ENCODE results near the gene SLC45A2. TPM values are rescaled to one million over a fixed set of nuclear protein-coding genes. Genes with fewer than 3 reads are reported as not detected.
A peak's percentile ranks its signal among the peaks of the same experiment; 100 is the strongest.

The SLC45A2 gene
- total RNA-seq, 2 experiments from 2014 or later, result not detected

DNA sequence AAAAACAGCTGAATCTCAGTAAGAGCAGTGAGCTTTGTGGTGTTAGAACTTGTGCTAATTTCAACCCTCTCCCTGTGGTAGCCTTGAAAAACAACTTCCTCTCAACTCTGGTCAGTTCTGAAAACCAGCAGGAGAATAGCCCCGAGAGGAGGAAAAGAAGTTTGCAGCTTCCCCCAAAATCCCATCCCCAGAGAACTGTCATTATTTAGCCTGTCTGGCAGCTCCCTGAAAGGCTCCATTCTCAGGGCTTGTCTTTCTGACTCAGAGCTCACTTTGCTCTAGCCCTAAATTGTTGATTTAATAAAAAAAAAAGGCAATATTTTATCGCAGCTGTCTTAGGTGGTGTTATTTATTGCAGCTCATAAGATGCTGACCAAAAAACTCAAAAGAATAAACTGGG lies 11.4 kb upstream of the SLC45A2 start:
- peaks cover 9% of the 10 kb centered on the region for H3K4me1 Mint-ChIP-seq
- no peaks in the 10 kb centered on the region for H3K27me3 Mint-ChIP-seq
- H3K27ac Mint-ChIP-seq, result no peak overlapping the region
- H3K9me3 Mint-ChIP-seq, result no peaks in the 10 kb centered on the region
- no peak for DNase-seq
- H3K36me3 Mint-ChIP-seq, result no peaks in the 10 kb centered on the region
- no peak overlapping the region for H3K4me3 Mint-ChIP-seq

DNA sequence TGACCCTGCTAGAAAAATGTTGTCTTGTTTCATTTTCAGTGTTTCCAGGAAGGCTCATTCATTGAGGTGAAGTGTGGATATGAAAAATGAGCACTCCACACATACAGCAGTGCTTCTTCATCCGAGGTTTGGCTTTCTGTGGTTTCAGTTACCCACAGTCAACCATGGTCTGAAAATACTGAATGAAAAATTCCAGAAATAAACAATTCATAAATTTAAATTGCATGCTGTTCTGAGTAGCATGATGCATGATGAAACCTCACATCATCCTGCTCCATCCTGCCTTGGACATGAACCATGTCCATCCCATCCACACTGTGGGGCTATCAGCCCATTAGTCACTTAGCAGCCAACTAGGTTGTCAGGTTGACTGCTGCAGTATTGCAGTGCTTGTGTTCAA lies 10.4 kb upstream of the SLC45A2 start:
- no peaks in the 10 kb centered on the region for H3K36me3 Mint-ChIP-seq
- H3K9me3 Mint-ChIP-seq, result no peaks in the 10 kb centered on the region
- H3K27ac Mint-ChIP-seq, result peak overlapping the region; percentile 48
- H3K27me3 Mint-ChIP-seq, result no peaks in the 10 kb centered on the region
- no peak for DNase-seq
- peaks cover 9% of the 10 kb centered on the region for H3K4me1 Mint-ChIP-seq
- no peak overlapping the region for H3K4me3 Mint-ChIP-seq

GRCh38 chr5:33992864-33993263 lies 8.4 kb upstream of the SLC45A2 start:
- no peak overlapping the region for H3K27ac Mint-ChIP-seq
- no peak for DNase-seq
- H3K36me3 Mint-ChIP-seq, result peaks cover 12% of the 10 kb centered on the region
- no peak overlapping the region for H3K4me3 Mint-ChIP-seq
- no peaks in the 10 kb centered on the region for H3K9me3 Mint-ChIP-seq
- H3K27me3 Mint-ChIP-seq, result no peaks in the 10 kb centered on the region
- H3K4me1 Mint-ChIP-seq, result peaks cover 9% of the 10 kb centered on the region

DNA sequence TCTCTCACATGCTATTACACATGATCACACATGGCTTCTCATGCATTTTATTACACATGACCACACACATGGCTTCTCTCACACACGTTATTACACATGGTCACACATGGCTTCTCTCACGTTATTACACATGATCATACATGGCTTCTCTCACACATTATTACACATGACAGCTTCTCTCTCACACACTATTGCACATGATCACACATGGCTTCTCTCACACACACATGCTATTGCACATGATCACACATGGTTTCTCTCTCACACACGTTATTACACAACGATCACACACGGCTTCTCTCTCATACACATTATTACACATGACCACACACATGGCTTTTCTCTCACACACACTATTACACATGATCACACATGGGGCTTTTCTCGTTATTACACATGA lies 954 bp upstream of the SLC45A2 start:
- Mint-ChIP-seq H3K36me3 (peaks cover 13% of the 10 kb centered on the region), H3K4me1 (no peaks in the 10 kb centered on the region), H3K9me3 (no peaks in the 10 kb centered on the region), H3K27ac (no peak overlapping the region), H3K27me3 (no peaks in the 10 kb centered on the region), H3K4me3 (no peak overlapping the region)
- no peak for DNase-seq

DNA sequence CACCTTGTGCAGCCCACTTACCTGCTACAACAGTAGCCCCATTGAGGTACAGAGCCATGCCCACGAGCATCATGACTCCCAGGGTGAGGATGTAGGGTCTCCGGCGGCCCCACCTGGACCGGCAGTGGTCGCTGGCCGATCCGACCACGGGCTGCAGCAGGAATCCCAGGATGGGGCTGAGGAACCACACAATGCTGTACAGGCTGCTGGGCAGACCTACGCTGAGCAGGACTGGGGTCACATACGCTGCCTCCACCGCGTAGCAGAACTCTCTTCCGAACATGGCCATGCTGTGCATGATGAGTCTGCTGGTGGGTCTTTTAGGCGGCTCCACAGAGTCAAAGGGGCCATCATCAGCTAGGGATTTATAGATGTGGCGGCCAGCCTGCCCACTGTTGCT lies 315 bp downstream of the SLC45A2 start:
- H3K27ac Mint-ChIP-seq, result no peak overlapping the region
- no peaks in the 10 kb centered on the region for H3K9me3 Mint-ChIP-seq
- H3K4me1 Mint-ChIP-seq, result no peaks in the 10 kb centered on the region
- no peak overlapping the region for H3K4me3 Mint-ChIP-seq
- peaks cover 11% of the 10 kb centered on the region for H3K36me3 Mint-ChIP-seq
- no peak for DNase-seq
- H3K27me3 Mint-ChIP-seq, result no peaks in the 10 kb centered on the region

GRCh38 chr5:33981408-33982162 lies 2.9 kb downstream of the SLC45A2 start:
- Mint-ChIP-seq H3K4me1 (no peaks in the 10 kb centered on the region), H3K27ac (no peak overlapping the region), H3K36me3 (no peaks in the 10 kb centered on the region), H3K4me3 (no peak overlapping the region), H3K27me3 (no peaks in the 10 kb centered on the region), H3K9me3 (no peaks in the 10 kb centered on the region)
- DNase-seq, result no peak

GRCh38 chr5:33980030-33980429 lies 4.5 kb downstream of the SLC45A2 start:
- Mint-ChIP-seq H3K27ac (no peak overlapping the region), H3K4me1 (no peaks in the 10 kb centered on the region), H3K36me3 (no peaks in the 10 kb centered on the region), H3K27me3 (peaks cover 2% of the 10 kb centered on the region), H3K9me3 (no peaks in the 10 kb centered on the region), H3K4me3 (no peak overlapping the region)
- no peak for DNase-seq

- H3K9me3 Mint-ChIP-seq, result no peaks in the 10 kb centered on the region
- no peak overlapping the region for H3K27ac Mint-ChIP-seq
- H3K27me3 Mint-ChIP-seq, result peaks cover 5% of the 10 kb centered on the region
These were observed 6.2 kb downstream of the SLC45A2 start for GRCh38 chr5:33978306-33978705.

DNA sequence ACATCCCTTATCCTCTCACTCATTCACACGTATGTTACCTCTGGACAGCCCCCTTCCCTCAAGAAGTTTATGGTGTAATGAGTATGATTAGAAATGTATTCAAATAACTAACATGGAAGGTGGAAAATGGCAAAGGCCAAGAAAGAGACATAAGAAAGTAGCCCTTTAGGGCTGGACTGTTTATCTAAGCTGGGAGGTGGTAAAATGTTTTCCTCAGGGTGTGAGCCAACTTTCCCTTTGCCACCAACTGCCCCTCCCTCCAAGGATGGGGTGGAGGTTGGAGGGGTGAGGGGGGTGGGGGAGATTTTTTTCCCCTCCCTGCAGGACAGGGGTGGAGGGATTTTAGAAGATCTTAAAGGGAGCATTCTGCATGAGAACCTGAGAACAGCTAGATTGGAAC lies 8.2 kb downstream of the SLC45A2 start:
- DNase-seq, result no peak
- Mint-ChIP-seq H3K27me3 (peaks cover 5% of the 10 kb centered on the region), H3K36me3 (no peaks in the 10 kb centered on the region), H3K4me1 (peaks cover 8% of the 10 kb centered on the region), H3K9me3 (no peaks in the 10 kb centered on the region), H3K4me3 (no peak overlapping the region), H3K27ac (no peak overlapping the region)

More at GRCh38 chr5:33978306-33978705, 6.2 kb downstream of the SLC45A2 start:
- no peaks in the 10 kb centered on the region for H3K36me3 Mint-ChIP-seq
- H3K4me1 Mint-ChIP-seq, result peaks cover 3% of the 10 kb centered on the region
- H3K4me3 Mint-ChIP-seq, result no peak overlapping the region
- no peak for DNase-seq

DNA sequence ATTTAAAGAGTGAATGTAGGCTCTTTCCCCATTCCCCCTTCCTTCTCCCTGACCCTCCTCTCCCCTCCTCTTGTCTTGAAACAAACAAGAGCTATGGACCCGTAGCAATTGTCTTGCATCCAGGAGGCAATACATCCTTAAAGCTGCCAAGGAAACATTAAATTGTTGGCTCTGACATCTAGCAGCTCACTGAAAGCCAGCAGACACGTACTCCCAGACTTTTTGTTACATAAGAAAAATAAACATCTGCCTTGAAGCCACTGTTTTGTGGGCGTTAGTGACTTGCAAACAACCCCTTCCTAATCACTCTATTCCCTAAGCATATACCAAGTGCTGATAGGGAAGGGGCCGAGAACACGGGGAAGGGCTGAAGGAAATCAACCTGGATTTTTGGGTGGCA lies 8.6 kb downstream of the SLC45A2 start:
- H3K36me3 Mint-ChIP-seq, result no peaks in the 10 kb centered on the region

GRCh38 chr5:33973271-33973670 lies 11.2 kb downstream of the SLC45A2 start:
- DNase-seq, result no peak
- Mint-ChIP-seq H3K4me3 (no peak overlapping the region), H3K27me3 (peaks cover 5% of the 10 kb centered on the region), H3K27ac (no peak overlapping the region), H3K36me3 (no peaks in the 10 kb centered on the region), H3K4me1 (peaks cover 8% of the 10 kb centered on the region), H3K9me3 (no peaks in the 10 kb centered on the region)

More for the DNA sequence above, 8.6 kb downstream of the SLC45A2 start:
- DNase-seq, result no peak
- H3K4me3 Mint-ChIP-seq, result no peak overlapping the region
- H3K27ac Mint-ChIP-seq, result no peak overlapping the region
- peaks cover 8% of the 10 kb centered on the region for H3K4me1 Mint-ChIP-seq
- H3K9me3 Mint-ChIP-seq, result no peaks in the 10 kb centered on the region
- H3K27me3 Mint-ChIP-seq, result peaks cover 5% of the 10 kb centered on the region

DNA sequence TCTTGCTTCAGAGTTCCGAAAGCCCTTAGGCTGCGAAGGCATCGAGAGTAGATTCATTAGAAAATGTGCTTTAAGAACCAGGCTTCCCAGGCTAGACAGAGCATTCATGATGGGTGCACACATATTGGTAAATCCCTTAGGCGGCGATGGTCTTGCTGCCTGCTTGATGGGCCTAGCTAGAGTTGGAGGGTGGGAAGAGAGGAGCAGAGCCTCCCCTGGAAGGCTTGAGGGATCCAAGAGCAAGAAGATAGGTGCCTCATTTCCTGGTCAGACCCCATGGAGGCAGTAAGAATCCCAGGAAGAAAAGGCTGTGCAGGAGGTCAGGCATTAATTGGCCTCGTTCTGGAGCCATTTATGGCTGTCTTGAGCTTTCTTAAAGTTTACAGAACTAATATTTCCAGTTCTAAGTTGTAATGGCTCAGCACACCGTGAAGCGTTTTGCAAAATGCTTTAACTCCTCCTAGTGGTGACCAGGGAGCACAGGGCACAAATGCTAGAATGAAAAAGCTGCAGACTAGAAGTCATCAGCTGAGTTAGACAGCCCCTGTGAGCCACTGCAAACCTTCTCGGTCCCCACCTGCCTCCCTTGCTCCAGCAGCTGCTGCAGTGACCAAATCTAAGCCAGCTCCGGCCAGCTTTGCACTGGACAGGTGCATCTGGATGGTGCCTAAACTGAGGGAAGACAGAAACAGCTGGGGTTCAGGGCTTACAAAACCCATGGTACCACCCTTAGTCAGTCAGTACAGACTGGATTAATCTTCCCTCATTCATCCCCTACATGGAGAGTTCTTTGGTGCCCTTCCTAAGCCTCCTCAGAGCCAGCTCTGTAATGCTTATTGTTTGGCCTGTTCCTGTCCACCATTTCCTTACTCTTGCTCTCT lies 14.7 kb downstream of the SLC45A2 start:
- no peaks in the 10 kb centered on the region for H3K36me3 Mint-ChIP-seq
- peaks cover 12% of the 10 kb centered on the region for H3K4me1 Mint-ChIP-seq
- DNase-seq, result no peak

DNA sequence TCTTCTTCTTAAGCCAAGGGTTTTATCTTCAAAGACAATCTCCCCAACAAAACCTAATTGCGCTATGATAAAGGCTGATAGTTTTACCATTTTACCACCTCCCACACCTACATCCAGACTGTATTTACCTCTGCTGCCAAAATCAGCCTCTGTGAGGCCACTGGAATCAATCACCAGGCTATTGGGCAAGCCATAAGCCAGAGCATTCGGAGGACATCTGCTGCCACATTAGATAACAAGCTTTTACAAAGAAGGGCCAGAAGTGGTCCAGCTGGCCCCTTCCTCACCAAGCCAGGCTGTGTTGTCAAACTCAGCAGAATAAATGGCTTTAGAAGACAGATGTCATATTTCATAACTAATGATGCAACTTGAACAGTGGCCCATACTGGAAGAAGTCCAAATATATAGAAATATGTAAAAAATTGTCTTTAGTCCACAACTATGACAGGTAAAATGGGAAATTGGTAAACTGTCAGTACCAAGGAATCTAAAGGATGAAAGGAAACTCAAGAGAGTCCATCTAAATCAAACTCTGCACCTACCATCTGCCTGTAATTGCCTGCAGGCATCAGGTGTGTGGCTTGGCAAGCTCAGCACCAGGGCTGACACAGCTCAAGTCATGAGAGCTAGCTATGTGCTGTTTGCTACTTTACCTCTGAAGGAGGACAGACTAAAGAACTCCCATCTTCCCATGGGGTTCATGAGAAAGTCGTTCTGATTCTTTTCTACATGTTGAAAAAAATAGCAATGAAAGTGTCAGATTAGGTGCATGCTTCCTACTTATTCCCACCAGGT lies 16.1 kb downstream of the SLC45A2 start:
- H3K36me3 Mint-ChIP-seq, result no peaks in the 10 kb centered on the region
- H3K27ac Mint-ChIP-seq, result no peak overlapping the region
- H3K4me3 Mint-ChIP-seq, result no peak overlapping the region
- DNase-seq, result no peak
- no peaks in the 10 kb centered on the region for H3K9me3 Mint-ChIP-seq
- H3K27me3 Mint-ChIP-seq, result no peaks in the 10 kb centered on the region
- H3K4me1 Mint-ChIP-seq, result peaks cover 17% of the 10 kb centered on the region

More for the DNA sequence above, 14.7 kb downstream of the SLC45A2 start:
- no peaks in the 10 kb centered on the region for H3K9me3 Mint-ChIP-seq
- no peak overlapping the region for H3K27ac Mint-ChIP-seq
- no peak overlapping the region for H3K4me3 Mint-ChIP-seq
- H3K27me3 Mint-ChIP-seq, result peaks cover under 1% of the 10 kb centered on the region

DNA sequence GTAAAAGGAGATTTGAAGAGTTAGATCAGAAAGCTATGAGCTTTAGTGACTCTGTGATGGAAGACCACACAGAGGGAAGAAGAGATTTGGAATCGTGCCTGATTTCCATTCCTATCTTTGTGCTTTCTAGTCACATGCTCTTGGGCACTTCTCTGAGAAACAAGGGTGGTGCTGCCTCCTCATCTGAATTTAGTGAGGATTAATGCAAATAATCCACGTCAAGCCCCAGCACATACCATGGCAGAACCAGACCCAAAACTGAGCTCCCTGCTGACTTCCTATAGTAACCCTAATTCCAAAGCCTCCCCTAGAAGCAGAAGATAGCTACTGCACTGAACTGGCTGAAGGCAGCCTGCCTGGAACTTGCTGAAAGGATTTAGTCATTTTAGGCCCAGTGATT lies 17.7 kb downstream of the SLC45A2 start:
- DNase-seq, result no peak
- no peak overlapping the region for H3K4me3 Mint-ChIP-seq
- no peaks in the 10 kb centered on the region for H3K27me3 Mint-ChIP-seq
- H3K9me3 Mint-ChIP-seq, result no peaks in the 10 kb centered on the region
- H3K4me1 Mint-ChIP-seq, result peaks cover 12% of the 10 kb centered on the region
- no peaks in the 10 kb centered on the region for H3K36me3 Mint-ChIP-seq
- no peak overlapping the region for H3K27ac Mint-ChIP-seq

DNA sequence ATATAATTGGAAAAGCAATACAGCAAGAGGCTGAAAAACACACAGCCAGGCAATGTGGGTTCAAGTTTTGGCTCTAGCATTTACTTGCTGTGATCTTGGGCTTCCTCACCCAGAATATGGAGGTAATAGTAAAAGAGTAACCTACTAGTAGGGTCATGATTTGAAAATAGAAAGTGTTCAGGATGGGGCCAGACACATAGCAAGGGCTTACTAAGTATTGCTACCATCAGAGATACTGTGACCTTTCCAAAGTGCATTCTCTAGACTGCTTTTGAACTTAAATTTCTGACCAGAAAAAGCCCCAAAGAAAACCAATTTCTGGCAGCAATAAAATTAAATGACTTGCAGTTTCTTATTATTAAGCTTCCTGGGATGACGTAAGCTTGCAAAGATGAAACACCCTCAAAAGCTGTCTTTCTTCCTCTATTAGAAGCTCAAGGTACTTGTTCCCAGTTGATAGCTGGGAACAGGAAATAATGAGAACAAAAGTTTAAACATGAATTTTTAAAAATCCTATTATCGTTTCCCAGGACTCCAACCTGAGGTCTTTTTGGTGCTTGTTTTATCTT lies 20.3 kb downstream of the SLC45A2 start:
- H3K4me3 Mint-ChIP-seq, result no peak overlapping the region
- peaks cover 12% of the 10 kb centered on the region for H3K4me1 Mint-ChIP-seq
- H3K27me3 Mint-ChIP-seq, result no peaks in the 10 kb centered on the region
- DNase-seq, result no peak
- H3K27ac Mint-ChIP-seq, result no peak overlapping the region
- H3K36me3 Mint-ChIP-seq, result no peaks in the 10 kb centered on the region
- no peaks in the 10 kb centered on the region for H3K9me3 Mint-ChIP-seq
